ENCODE data around the gene KRT1.

DNA sequence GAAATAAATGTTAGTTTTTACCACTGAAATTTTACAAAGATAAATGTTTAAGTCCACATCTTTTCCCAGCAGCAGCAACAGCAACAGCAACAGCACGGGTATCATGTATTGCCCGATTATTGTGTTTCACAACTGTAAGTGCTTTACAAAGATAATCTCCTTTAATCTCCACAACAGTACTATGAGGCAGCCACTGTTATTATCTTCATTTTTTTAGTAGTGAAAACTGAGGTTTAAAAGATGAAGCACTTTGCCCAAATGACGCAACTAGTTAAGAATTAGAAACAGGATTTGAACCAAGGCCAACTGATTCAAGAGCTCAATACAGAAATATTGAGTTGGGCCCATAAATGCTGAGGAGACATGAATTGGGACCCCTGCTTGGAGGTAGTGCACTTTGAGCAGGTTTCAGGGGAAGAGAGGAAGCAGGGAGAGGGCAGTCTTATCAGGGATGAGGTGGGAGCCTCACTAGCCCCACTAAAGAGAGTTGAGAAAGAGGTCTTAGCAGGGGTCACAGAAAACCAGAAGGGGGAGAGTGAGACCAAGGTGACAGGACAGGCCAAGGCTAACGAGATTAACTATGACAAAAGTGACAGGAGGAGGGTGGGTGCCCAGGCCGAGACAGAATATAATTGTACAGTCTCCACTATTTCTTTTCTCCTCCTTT lies 43.5 kb downstream of the KRT1 start:
- TF ChIP-seq POLR2AphosphoS5 (IDR thresholded peaks at IDR 0.05; ENCODE audit: borderline replicate concordance, low read depth, low read length), result no peak
- no peak for TF ChIP-seq EZH2 (IDR thresholded peaks at IDR 0.05)

Measured in SK-N-MC (cell line).